Natural killer cell treated with Interleukin-12 subunit alpha and Interleukin-12 subunit beta and Interleukin-15 and Interleukin-18, amount 100 ng/mL, for 72 hours (primary cell): ENCODE results near the gene LAMA3. TPM values are rescaled to one million over a fixed set of nuclear protein-coding genes. Genes with fewer than 3 reads are reported as not detected.

Experiments used
- ATAC-seq, 2 donors: fragments of 150-1000 bp; cut with Tn5 transposase in 1 of 2; sonication (Bioruptor Pico), chemical (Tn5 transposase) in 1 of 2; 2 replicates each; pipeline ENCODE4 v1.10.0; 2021
- DNase-seq: peaks from one replicate; pipeline ENCODE4 v3.0.0; 2022; ENCODE audit warnings: low spot score
- H3K27ac Mint-ChIP-seq, 2 donors: 1 replicate in 1 of 2; 2 replicates in 1 of 2; pipeline ENCODE4 v1.8.0; 2022; ENCODE audit warnings: mixed read lengths in 2 of 2, mild to moderate bottlenecking in 1 of 2, moderate library complexity in 1 of 2
- H3K27me3 Mint-ChIP-seq, 2 donors: 1 replicate in 1 of 2; 2 replicates in 1 of 2; pipeline ENCODE4 v1.8.0; 2022; ENCODE audit warnings: mixed read lengths in 2 of 2
- H3K36me3 Mint-ChIP-seq: one replicate; pipeline ENCODE4 v1.8.0; 2022; ENCODE audit warnings: mixed read lengths
- H3K4me1 Mint-ChIP-seq, 2 donors: 1 replicate in 1 of 2; 2 replicates in 1 of 2; pipeline ENCODE4 v1.8.0; 2022; ENCODE audit warnings: low read depth in 2 of 2, mixed read lengths in 2 of 2, mild to moderate bottlenecking in 1 of 2
- H3K4me3 Mint-ChIP-seq: one replicate; pipeline ENCODE4 v1.8.0; 2022; ENCODE audit warnings: mixed read lengths
- H3K9me3 Mint-ChIP-seq: 2 replicates; pipeline ENCODE4 v1.8.0; 2022; ENCODE audit warnings: mixed read lengths
- total RNA-seq, 2 donors: library from RNA; stranded (reverse); gene quantifications; one replicate each; pipeline ENCODE4 v1.2.3, GENCODE V29; 2022

The LAMA3 gene
- total RNA-seq, 2 donors from 2014 or later, result 0.10 to 0.11 TPM

DNA sequence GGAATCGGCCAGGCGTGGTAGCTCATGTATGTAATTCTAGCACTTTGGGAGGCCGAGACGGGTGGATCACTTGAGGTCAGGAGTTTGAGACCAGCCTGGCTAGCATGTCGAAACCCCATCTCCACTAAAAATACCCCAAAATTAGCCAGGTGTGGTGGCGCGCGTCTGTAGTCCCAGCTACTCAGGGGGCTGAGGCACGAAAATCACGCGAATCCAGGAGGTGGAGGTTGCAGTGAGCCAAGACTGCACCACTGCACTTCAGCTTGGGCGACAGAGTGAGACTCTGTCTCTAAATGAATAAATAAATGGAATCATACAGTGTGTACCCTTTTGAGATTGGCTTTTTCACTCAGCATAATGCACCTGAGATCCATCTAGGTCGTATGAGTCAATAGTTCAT, 305.9 kb downstream of the LAMA3 start:
- Mint-ChIP-seq H3K9me3 (no peaks in the 10 kb centered on the region), H3K27me3 (no peaks in the 10 kb centered on the region), H3K4me3 (no peak overlapping the region), H3K4me1 (peaks cover 27 to 36% of the 10 kb centered on the region in 2 donors), H3K36me3 (no peaks in the 10 kb centered on the region), H3K27ac (no peak overlapping the region)
- DNase-seq (no peak), ATAC-seq (no peak)

GRCh38 chr18:23998018-23998417, 308.8 kb downstream of the LAMA3 start:
- no peaks in the 10 kb centered on the region for H3K27me3 Mint-ChIP-seq
- H3K36me3 Mint-ChIP-seq, result no peaks in the 10 kb centered on the region
- H3K9me3 Mint-ChIP-seq, result peaks cover 3% of the 10 kb centered on the region
- H3K4me1 Mint-ChIP-seq, result peaks cover 42 to 46% of the 10 kb centered on the region in 2 donors
- ATAC-seq (no peak), DNase-seq (no peak)
- no peak overlapping the region for H3K27ac Mint-ChIP-seq
- no peak overlapping the region for H3K4me3 Mint-ChIP-seq

DNA sequence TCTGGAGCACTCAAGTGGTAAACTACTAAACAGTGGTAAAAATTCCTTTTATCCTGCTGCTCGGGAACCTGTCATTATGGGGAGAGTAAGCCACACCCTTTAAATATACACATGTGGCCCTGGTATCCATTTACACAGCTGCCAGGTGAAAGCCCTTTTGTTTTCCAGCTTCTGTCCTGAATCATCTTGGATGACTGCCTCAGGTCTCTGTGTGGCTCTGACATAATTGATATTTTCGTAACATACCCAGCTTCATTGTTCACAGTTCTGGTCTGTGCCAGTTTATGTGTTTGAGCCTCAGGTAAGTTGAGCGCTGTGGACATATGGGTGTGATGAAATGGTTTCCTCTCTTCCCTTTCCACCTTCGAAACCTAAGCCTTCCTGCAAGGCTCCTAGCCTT, 309.6 kb downstream of the LAMA3 start:
- DNase-seq (no peak), ATAC-seq (no peak)
- Mint-ChIP-seq H3K27me3 (no peaks in the 10 kb centered on the region), H3K27ac (no peak overlapping the region), H3K36me3 (no peaks in the 10 kb centered on the region), H3K4me3 (no peak overlapping the region), H3K4me1 (peaks cover 44 to 54% of the 10 kb centered on the region in 2 donors), H3K9me3 (peaks cover 3% of the 10 kb centered on the region)

GRCh38 chr18:24000613-24001490, 311.6 kb downstream of the LAMA3 start:
- H3K4me3 Mint-ChIP-seq, result peak overlapping the region; percentile 83
- peaks cover 38 to 53% of the 10 kb centered on the region in 2 donors for H3K4me1 Mint-ChIP-seq
- no peaks in the 10 kb centered on the region for H3K27me3 Mint-ChIP-seq
- no peaks in the 10 kb centered on the region for H3K36me3 Mint-ChIP-seq
- H3K9me3 Mint-ChIP-seq, result peaks cover 3% of the 10 kb centered on the region
- peak overlapping the region; percentile 52 to 75 for H3K27ac Mint-ChIP-seq
- DNase-seq (no peak), ATAC-seq (peak; percentile 75 to 76)

- H3K4me1 Mint-ChIP-seq, result peaks cover 38 to 53% of the 10 kb centered on the region in 2 donors
- no peaks in the 10 kb centered on the region for H3K27me3 Mint-ChIP-seq
- H3K27ac Mint-ChIP-seq, result peak overlapping the region in 1 of 2 donors; percentile 75
- H3K36me3 Mint-ChIP-seq, result no peaks in the 10 kb centered on the region
- peaks cover 3% of the 10 kb centered on the region for H3K9me3 Mint-ChIP-seq
- DNase-seq (no peak), ATAC-seq (no peak)
- H3K4me3 Mint-ChIP-seq, result peak overlapping the region; percentile 83
Measured at GRCh38 chr18:24002479-24002878, 313.2 kb downstream of the LAMA3 start.

GRCh38 chr18:24003288-24003687, 314.0 kb downstream of the LAMA3 start:
- DNase-seq (no peak), ATAC-seq (no peak)
- Mint-ChIP-seq H3K27me3 (no peaks in the 10 kb centered on the region), H3K4me1 (peaks cover 42 to 53% of the 10 kb centered on the region in 2 donors), H3K36me3 (no peaks in the 10 kb centered on the region), H3K4me3 (peak overlapping the region; percentile 49), H3K27ac (peak overlapping the region in 1 of 2 donors; percentile 75), H3K9me3 (peaks cover 3% of the 10 kb centered on the region)

GRCh38 chr18:24003903-24004640, 314.8 kb downstream of the LAMA3 start:
- ATAC-seq (no peak), DNase-seq (no peak)
- H3K4me3 Mint-ChIP-seq, result no peak overlapping the region
- H3K4me1 Mint-ChIP-seq, result peaks cover 49 to 59% of the 10 kb centered on the region in 2 donors
- peaks cover 0 to 4% of the 10 kb centered on the region in 2 donors for H3K27me3 Mint-ChIP-seq
- H3K9me3 Mint-ChIP-seq, result peaks cover 3% of the 10 kb centered on the region
- H3K36me3 Mint-ChIP-seq, result no peaks in the 10 kb centered on the region
- no peak overlapping the region for H3K27ac Mint-ChIP-seq

Other genes with a start within 250 kb of the LAMA3 start
- 10 to 100 TPM; 71.5 to 95.4 TPM for gene RIOK3, start 236.2 kb upstream of the LAMA3 start, total RNA-seq
- 10 to 100 TPM; 58.8 to 61.1 TPM for gene RMC1, start 185.9 kb upstream of the LAMA3 start, total RNA-seq
- gene NPC1, start 102.9 kb upstream of the LAMA3 start, total RNA-seq, result 10 to 100 TPM; 87.6 to 88.3 TPM
- not detected for gene ANKRD29, start 26.5 kb upstream of the LAMA3 start, total RNA-seq